MM.1S (cell line): ENCODE results near the gene EIF2A.
"Not testable (repeated sequence)": the region's sequence is repeated elsewhere in the genome, so short reads cannot be mapped to it uniquely, and the experiment has no call there.

Source experiments
- DNase-seq: peaks from one replicate; pipeline ENCODE4 v3.0.0-alpha.2; 2015
- H2AFZ ChIP-seq: fragments of 300-600 bp; sonication (generic); 2 replicates; pipeline ENCODE4 v1.6.0; 2016; ENCODE audit warnings: antibody characterized with exemption, low read length
- H3F3A ChIP-seq: fragments of 300-600 bp; sonication (generic); 2 replicates; pipeline ENCODE4 v1.6.1; 2016; ENCODE audit warnings: mild to moderate bottlenecking, antibody characterized with exemption, low read length, moderate library complexity, mixed read lengths; ENCODE audit not compliant: insufficient read depth
- H3K27ac ChIP-seq: fragments of 300-600 bp; sonication (generic); 2 replicates; pipeline ENCODE4 v1.5.1; 2016; ENCODE audit warnings: mild to moderate bottlenecking, low read length
- H3K27me3 ChIP-seq: fragments of 300-600 bp; sonication (generic); replicated peaks from 2 replicates; pipeline ENCODE4 v1.6.0; 2016; ENCODE audit warnings: low read length; ENCODE audit not compliant: insufficient read depth
- H3K36me3 ChIP-seq: fragments of 300-600 bp; sonication (generic); replicated peaks from 2 replicates; pipeline ENCODE4 v1.6.1; 2016; ENCODE audit warnings: mild to moderate bottlenecking, low read length, mixed read lengths; ENCODE audit not compliant: insufficient read depth
- H3K4me1 ChIP-seq: fragments of 300-600 bp; sonication (generic); 2 replicates; pipeline ENCODE4 v1.6.1; 2016; ENCODE audit warnings: low read length, mixed read lengths
- H3K4me2 ChIP-seq: fragments of 300-600 bp; sonication (generic); 2 replicates; pipeline ENCODE4 v1.6.0; 2016; ENCODE audit warnings: low read depth, low read length
- H3K4me3 ChIP-seq: fragments of 300-600 bp; sonication (generic); 2 replicates; pipeline ENCODE4 v1.5.1; 2016; ENCODE audit warnings: low read length, mixed read lengths
- H3K79me2 ChIP-seq: fragments of 300-600 bp; sonication (generic); 2 replicates; pipeline ENCODE4 v1.6.1; 2016; ENCODE audit warnings: mixed run types, low read length, mixed read lengths
- H3K9ac ChIP-seq: fragments of 300-600 bp; sonication (generic); 2 replicates; pipeline ENCODE4 v1.6.1; 2016; ENCODE audit warnings: low read length, mixed read lengths
- H3K9me2 ChIP-seq: fragments of 300-600 bp; sonication (generic); replicated peaks from 2 replicates; pipeline ENCODE4 v1.6.1; 2016; ENCODE audit warnings: mild to moderate bottlenecking, low read length, mixed read lengths; ENCODE audit not compliant: insufficient read depth
- H3K9me3 ChIP-seq: fragments of 300-600 bp; sonication (generic); replicated peaks from 2 replicates; pipeline ENCODE4 v1.6.1; 2016; ENCODE audit warnings: mild to moderate bottlenecking, low read length, mixed read lengths; ENCODE audit not compliant: insufficient read depth
- H4K20me1 ChIP-seq: fragments of 300-600 bp; sonication (generic); 2 replicates; pipeline ENCODE4 v1.6.1; 2016; ENCODE audit warnings: mild to moderate bottlenecking, low read length, moderate library complexity, mixed read lengths; ENCODE audit not compliant: insufficient read depth
- CTCF ChIP-seq: fragments of 300-600 bp; sonication (generic); IDR thresholded peaks from 2 replicates; pipeline ENCODE4 v1.5.1; 2016; ENCODE audit warnings: antibody characterized with exemption, low read length, mixed read lengths
- EZH2 ChIP-seq: fragments of 300-600 bp; sonication (generic); optimal IDR thresholded peaks from 2 replicates; pipeline ENCODE3; 2017; ENCODE audit warnings: low read depth, mild to moderate bottlenecking, antibody characterized with exemption, low read length, mixed read lengths
- EZH2phosphoT487 ChIP-seq: fragments of 300-600 bp; sonication (generic); IDR thresholded peaks from 2 replicates; pipeline ENCODE4 v1.6.1; 2018; ENCODE audit warnings: antibody characterized with exemption, low read length

The EIF2A gene

GRCh38 chr3:150599611-150600297 is 53.2 kb downstream of the EIF2A start:
- no peaks in the 10 kb centered on the region for H3K9me2 ChIP-seq
- H3F3A ChIP-seq: peaks cover 49% of the 10 kb centered on the region
- DNase-seq: peak; percentile 27
- no peaks in the 10 kb centered on the region for H4K20me1 ChIP-seq
- H3K4me2 ChIP-seq: peak overlapping the region; percentile 87
- no peaks in the 10 kb centered on the region for H3K9me3 ChIP-seq
- no peaks in the 10 kb centered on the region for H3K27me3 ChIP-seq
- TF ChIP-seq CTCF (no peak), EZH2 (no peak), EZH2phosphoT487 (no peak)
- peak overlapping the region; percentile 92 for H3K27ac ChIP-seq
- peak overlapping the region; percentile 96 for H3K4me3 ChIP-seq
- H3K4me1 ChIP-seq: peaks cover 32% of the 10 kb centered on the region
- H3K79me2 ChIP-seq: peaks cover 92% of the 10 kb centered on the region
- H3K36me3 ChIP-seq: 0 out of 2 replicates have a peak, but pooled peaks cover under 1% of the 10 kb centered on the region
- no peak overlapping the region for H2AFZ ChIP-seq
- H3K9ac ChIP-seq: peak overlapping the region; percentile 96; the same call in 1 of the 2 replicates

DNA sequence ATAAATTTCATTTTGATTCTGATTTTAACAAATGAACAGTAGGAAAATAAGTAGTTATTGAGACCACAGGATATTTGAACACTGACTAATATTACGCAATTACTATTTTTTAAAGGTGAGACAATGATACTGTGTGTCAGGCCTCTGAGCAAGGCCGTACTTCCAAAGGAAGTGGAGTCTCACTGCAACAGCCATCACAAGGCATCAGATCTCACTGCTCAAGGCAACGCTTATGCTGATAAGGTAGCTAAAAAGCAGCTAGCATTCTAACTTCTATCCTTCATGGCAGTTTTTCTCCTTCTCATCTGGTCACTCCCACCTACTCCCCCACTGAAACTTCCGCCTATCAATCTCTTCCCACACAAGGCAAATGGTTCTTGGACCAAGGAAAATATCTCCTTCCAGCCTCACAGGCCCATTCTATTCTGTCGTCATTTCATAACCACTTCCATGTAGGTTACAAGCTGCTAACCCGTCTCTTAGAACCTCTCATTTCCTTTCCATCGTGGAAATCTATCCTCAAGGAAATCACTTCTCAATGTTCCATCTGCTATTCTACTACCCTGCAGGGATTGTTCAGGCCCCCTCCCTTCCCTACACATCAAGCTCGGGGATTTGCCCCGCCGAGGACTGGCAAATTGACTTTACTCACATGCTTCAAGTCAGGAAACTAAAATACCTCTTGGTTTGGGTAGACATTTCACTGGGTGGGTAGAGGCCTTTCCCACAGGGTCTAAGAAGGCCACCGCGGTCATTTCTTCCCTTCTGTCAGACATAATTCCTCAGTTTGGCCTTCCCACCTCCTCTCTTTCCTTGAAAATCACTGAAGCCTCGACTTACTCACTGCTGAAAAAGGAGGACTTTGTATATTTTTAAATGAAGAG is 54.3 kb downstream of the EIF2A start:
- peak; percentile 38 for DNase-seq
- H3K4me3 ChIP-seq: peak overlapping the region; percentile 96

GRCh38 chr3:150602426-150603152 is 56.0 kb downstream of the EIF2A start:
- H3K4me3 ChIP-seq: peak overlapping the region; percentile 96
- H3K79me2 ChIP-seq: peaks cover 92% of the 10 kb centered on the region
- H3K9ac ChIP-seq: peak overlapping the region; percentile 96
- no peaks in the 10 kb centered on the region for H3K9me3 ChIP-seq
- DNase-seq: no peak
- peak overlapping the region; percentile 92 for H3K27ac ChIP-seq
- no peaks in the 10 kb centered on the region for H3K9me2 ChIP-seq
- H3K27me3 ChIP-seq: no peaks in the 10 kb centered on the region
- H3K4me1 ChIP-seq: peaks cover 41% of the 10 kb centered on the region
- peaks cover 15% of the 10 kb centered on the region for H4K20me1 ChIP-seq
- peaks cover 4% of the 10 kb centered on the region; the same call in 1 of the 2 replicates for H3K36me3 ChIP-seq
- H3F3A ChIP-seq: peaks cover 48% of the 10 kb centered on the region
- peak overlapping the region; percentile 57 for H3K4me2 ChIP-seq
- TF ChIP-seq EZH2 (no peak), CTCF (no peak), EZH2phosphoT487 (no peak)
- H2AFZ ChIP-seq: no peak overlapping the region

More for the DNA sequence above, 54.3 kb downstream of the EIF2A start:
- not testable (repeated sequence) for H3K9me2 ChIP-seq, H4K20me1 ChIP-seq, H2AFZ ChIP-seq, H3K9me3 ChIP-seq, H3K36me3 ChIP-seq, H3K27me3 ChIP-seq
- peaks cover 35% of the 10 kb centered on the region for H3K4me1 ChIP-seq
- peaks cover 49% of the 10 kb centered on the region for H3F3A ChIP-seq
- peaks cover 92% of the 10 kb centered on the region for H3K79me2 ChIP-seq
- peak overlapping the region; percentile 87 for H3K4me2 ChIP-seq
- peak overlapping the region; percentile 96 for H3K9ac ChIP-seq
- peak overlapping the region; percentile 92; the same call in 1 of the 2 replicates for H3K27ac ChIP-seq
